Vagina (tissue), 2 donors: Measurements from ENCODE around the gene EPHB4.

Source experiments
- POLR2A ChIP-seq, 2 donors: fragments of 450-650 bp; IDR thresholded peaks; one replicate each; pipeline ENCODE4 v1.6.1; 2017; ENCODE audit warnings: antibody characterized with exemption in 2 of 2, mild to moderate bottlenecking in 2 of 2, moderate library complexity in 2 of 2
- POLR2AphosphoS5 ChIP-seq, 2 donors: sonication (generic); formaldehyde crosslinking; IDR thresholded peaks; one replicate each; pipeline ENCODE4 v1.9.0; 2017; ENCODE audit warnings: antibody characterized with exemption in 2 of 2, mild to moderate bottlenecking in 2 of 2, low read depth in 1 of 2; ENCODE audit not compliant: insufficient read depth in 1 of 2
- TF ChIP-seq, protein P1 (sequence below), 3 experiments: fragments of 450-650 bp in 2 of 3; fragments of 200-600 bp in 1 of 3; sonication (generic) in 1 of 3; IDR thresholded peaks; one replicate each; pipeline ENCODE4 v1.5.1; 2017 to 2019; ENCODE audit warnings: antibody characterized with exemption in 3 of 3, mild to moderate bottlenecking in 2 of 3, moderate library complexity in 2 of 3

DNA sequence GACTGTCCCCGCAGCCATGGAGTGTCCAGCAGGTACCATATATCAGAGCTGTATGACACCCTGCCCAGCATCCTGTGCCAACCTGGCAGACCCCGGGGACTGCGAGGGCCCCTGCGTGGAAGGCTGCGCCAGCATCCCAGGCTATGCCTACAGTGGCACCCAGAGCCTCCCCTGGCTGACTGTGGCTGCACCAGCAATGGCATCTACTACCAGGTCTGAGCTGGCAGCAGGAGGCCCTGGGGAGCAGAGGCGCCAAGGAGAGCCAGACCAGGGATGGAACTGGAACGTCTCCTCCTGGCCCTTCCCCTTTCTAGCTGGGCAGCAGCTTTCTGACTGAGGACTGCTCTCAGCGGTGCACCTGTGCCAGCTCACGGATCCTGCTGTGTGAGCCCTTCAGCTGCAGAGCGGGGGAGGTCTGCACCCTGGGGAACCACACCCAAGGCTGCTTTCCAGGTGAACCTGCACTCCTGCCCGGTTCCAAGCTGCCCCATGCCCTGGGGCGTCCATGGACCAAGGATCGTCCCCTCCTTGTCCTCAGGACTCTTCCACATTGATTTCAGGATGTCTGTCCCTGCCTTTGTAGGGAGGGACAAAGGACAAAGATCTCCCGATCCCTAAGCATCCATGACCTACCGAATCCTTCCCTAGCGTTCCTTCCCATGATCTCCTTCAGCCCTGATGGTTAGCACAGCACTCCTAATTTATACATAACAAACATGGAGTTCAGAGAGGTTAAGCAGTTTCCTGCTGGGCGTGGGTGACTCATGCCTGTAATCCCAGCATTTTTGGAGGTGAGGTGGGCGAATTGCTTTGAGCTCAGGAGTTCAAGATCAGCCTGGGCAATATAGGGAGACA is 33.3 kb downstream of the EPHB4 start:
- TF ChIP-seq POLR2A (IDR thresholded peaks at IDR 0.05) (no peak), POLR2AphosphoS5 (IDR thresholded peaks at IDR 0.05; ENCODE audit: insufficient read depth in 1 of 2, low read depth in 1 of 2) (no peak)
- TF ChIP-seq, protein P1, sequence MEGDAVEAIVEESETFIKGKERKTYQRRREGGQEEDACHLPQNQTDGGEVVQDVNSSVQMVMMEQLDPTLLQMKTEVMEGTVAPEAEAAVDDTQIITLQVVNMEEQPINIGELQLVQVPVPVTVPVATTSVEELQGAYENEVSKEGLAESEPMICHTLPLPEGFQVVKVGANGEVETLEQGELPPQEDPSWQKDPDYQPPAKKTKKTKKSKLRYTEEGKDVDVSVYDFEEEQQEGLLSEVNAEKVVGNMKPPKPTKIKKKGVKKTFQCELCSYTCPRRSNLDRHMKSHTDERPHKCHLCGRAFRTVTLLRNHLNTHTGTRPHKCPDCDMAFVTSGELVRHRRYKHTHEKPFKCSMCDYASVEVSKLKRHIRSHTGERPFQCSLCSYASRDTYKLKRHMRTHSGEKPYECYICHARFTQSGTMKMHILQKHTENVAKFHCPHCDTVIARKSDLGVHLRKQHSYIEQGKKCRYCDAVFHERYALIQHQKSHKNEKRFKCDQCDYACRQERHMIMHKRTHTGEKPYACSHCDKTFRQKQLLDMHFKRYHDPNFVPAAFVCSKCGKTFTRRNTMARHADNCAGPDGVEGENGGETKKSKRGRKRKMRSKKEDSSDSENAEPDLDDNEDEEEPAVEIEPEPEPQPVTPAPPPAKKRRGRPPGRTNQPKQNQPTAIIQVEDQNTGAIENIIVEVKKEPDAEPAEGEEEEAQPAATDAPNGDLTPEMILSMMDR (IDR thresholded peaks at IDR 0.05), result no peak
